Measurements from ENCODE around the gene DLGAP4. TPM values are rescaled to one million over a fixed set of nuclear protein-coding genes. Genes with fewer than 3 reads are reported as not detected.

Gene DLGAP4
- total and polyA plus RNA-seq, 2 of the 8 experiments (the other 6 are each of a cell fraction or from before 2014, with no cell fraction given) = 41.2 to 57.2 TPM

- Histone ChIP-seq H4K8ac (ENCODE audit: extremely low read depth, insufficient read depth, low read length) (0 out of 2 replicates have a peak overlapping the region, but pooled peaks have one; percentile 73), H3K27ac (ENCODE audit: low read depth, low read length) (no peak overlapping the region; the same call in 1 of the 2 replicates), H3K4me2 (ENCODE audit: insufficient read depth in 1 of 2, low read depth in 2 of 2, low read length in 2 of 2) (peak overlapping the region; percentile 91 to 97), H3K9ac (replicated peaks in 1 of 4; ENCODE audit: extremely low read depth in 1 of 4, low read depth in 3 of 4, low read length in 3 of 4) (peak overlapping the region; percentile 56 to 77 (median 63)), H3K56ac (replicated peaks; ENCODE audit: insufficient read length, low read depth, low read length) (peak overlapping the region; percentile 56), H2BK5ac (ENCODE audit: low read depth, low read length) (no peak overlapping the region; the same call in 1 of the 2 replicates), H4K20me1 (replicated peaks in 1 of 2; ENCODE audit: control insufficient read depth in 1 of 2, insufficient read depth in 2 of 2, low read length in 2 of 2) (peaks cover 17 to 24% of the 10 kb centered on the region in 2 experiments), H3K14ac (ENCODE audit: insufficient read length) (no peak overlapping the region), H3K79me1 (ENCODE audit: low read depth, low read length) (peaks cover 15% of the 10 kb centered on the region), H2BK12ac (ENCODE audit: low read depth, low read length) (0 out of 2 replicates have a peak overlapping the region, but pooled peaks have one; percentile 39), H2BK120ac (replicated peaks; ENCODE audit: low read depth, low read length) (no peak overlapping the region), H4K5ac (ENCODE audit: insufficient read length, low read depth, low read length) (no peak overlapping the region), H3K79me2 (ENCODE audit: control insufficient read depth in 1 of 2, insufficient read depth in 2 of 2, low read length in 2 of 2) (peaks cover 17 to 41% of the 10 kb centered on the region in 2 experiments), H3K36me3 (ENCODE audit: control insufficient read depth in 2 of 4, insufficient read depth in 4 of 4, low read length in 3 of 4) (no peaks in the 10 kb centered on the region), H3K23me2 (ENCODE audit: low read depth, low read length) (peaks cover 7% of the 10 kb centered on the region), H3K27me3 (replicated peaks in 1 of 4; ENCODE audit: control insufficient read depth in 3 of 4, extremely low read depth in 1 of 4, insufficient read depth in 3 of 4, low read length in 3 of 4) (no peaks in the 10 kb centered on the region; a peak in 1 of 7 replicates), H2BK20ac (ENCODE audit: low read length) (no peak overlapping the region), H2BK15ac (ENCODE audit: low read length) (no peak overlapping the region), H3K9me3 (ENCODE audit: insufficient read depth in 2 of 2, low read depth in 1 of 2, low read length in 1 of 2) (no peaks in the 10 kb centered on the region), H2AFZ (ENCODE audit: low read length) (no peak overlapping the region), H2AK5ac (ENCODE audit: low read depth, low read length) (no peak overlapping the region), H3K23ac (ENCODE audit: insufficient read length) (no peak overlapping the region), H3K4me3 (ENCODE audit: extremely low read depth in 1 of 4, insufficient read depth in 2 of 4, low read depth in 3 of 4, low read length in 4 of 4) (peak overlapping the region; percentile 75 to 99 (median 88)), H3K18ac (ENCODE audit: extremely low read depth, low read length) (peak overlapping the region; percentile 48), H4K91ac (replicated peaks; ENCODE audit: insufficient read length, low read length) (no peak overlapping the region), H3K4me1 (replicated peaks in 1 of 4; ENCODE audit: control insufficient read depth in 3 of 4, insufficient read depth in 4 of 4, low read length in 3 of 4) (peaks cover 11 to 33% (median 19%) of the 10 kb centered on the region in 4 experiments), H3K4ac (replicated peaks; ENCODE audit: insufficient read length, low read depth, low read length) (no peak overlapping the region)
- FAIRE-seq (no peak), DNase-seq (ENCODE audit: low read depth in 1 of 2, low spot score in 2 of 2) (peak in 1 of 2 experiments; percentile 62)
- WGBS, 2 experiments (ENCODE audit: extremely low coverage in 1 of 2, insufficient coverage in 1 of 2, insufficient read length in 1 of 2, insufficient replicate concordance in 2 of 2, low coverage in 1 of 2, low lambda C conversion rate in 2 of 2, missing lambda C conversion rate in 1 of 2) = 3% methylated on average over 22 of the region's 58 CpGs; no CpG with 5 or more reads in 1 of the 2 experiments
- ChIA-PET CTCF (ENCODE audit: partially characterized antibody) (interaction anchor here (0.8 to 1.4 kb wide), 2 partner anchors 22 to 30 kb away, joined by 3 read pairs; no protein-coding TSS in a partner anchor), POLR2A (ENCODE audit: partially characterized antibody) (interaction anchor here (0.6 to 1.8 kb wide), 10 partner anchors 9 to 384 kb away, joined by 3 to 11 read pairs (median 3); no protein-coding TSS in a partner anchor)
- peak; percentile 53; the same call in 1 of the 2 replicates for TF ChIP-seq POLR2AphosphoS5 (IDR thresholded peaks at IDR 0.05; ENCODE audit: low read depth, low read length)
Measured at GRCh38 chr20:36461600-36462439, 155.7 kb downstream of the DLGAP4 start.

Measured in H1 (cell line).